Endothelial cell of umbilical vein (primary cell): ENCODE results near the gene PPP5C. TPM values are rescaled to one million over a fixed set of nuclear protein-coding genes. Genes with fewer than 3 reads are reported as not detected.

Source experiments
- BruUV-seq: library from RNA; stranded (reverse); fragments of 400-500 nt; replicated peaks from 2 replicates; lab custom pipeline; 2021; lab: Mats Ljungman, UMichigan
- CTCF ChIA-PET: fragments of 300-600, 350-600 bp; sonication (Branson Sonifier 250); formaldehyde crosslinking; loops from one replicate; lab custom pipeline; 2021; ENCODE audit warnings: antibody characterized with exemption, inconsistent platforms; lab: Charles Lee
- POLR2A ChIA-PET: fragments of 300-600, 350-600 bp; sonication (Branson Sonifier 250); formaldehyde crosslinking; loops from one replicate; lab custom pipeline; 2021; ENCODE audit warnings: antibody characterized with exemption, inconsistent platforms; lab: Charles Lee
- DNase-seq: peaks from one replicate; pipeline ENCODE4 v3.0.0-alpha.2; 2011; ENCODE audit warnings: low read depth, low spot score
- FAIRE-seq: peaks from 2 replicates; lab custom pipeline; 2011; peaks lifted over from hg19 to GRCh38; lab: Jason Lieb, UNC
- H2AFZ ChIP-seq: 2 replicates; pipeline ENCODE4 v1.6.0; 2012; ENCODE audit warnings: low read depth, low read length, control low read depth, inconsistent platforms
- H3K27ac ChIP-seq: 2 replicates; pipeline ENCODE4 v1.5.1; 2011; ENCODE audit warnings: low read depth, mild to moderate bottlenecking, control low read depth, low read length, moderate library complexity; ENCODE audit not compliant: insufficient read depth
- H3K27me3 ChIP-seq, 2 experiments: 2 replicates each; pipeline versions ENCODE4 v1.6.0 to v1.6.1; 2011; ENCODE audit warnings: low read length in 2 of 2, mixed read lengths in 1 of 2; ENCODE audit not compliant: control insufficient read depth in 2 of 2, insufficient read depth in 2 of 2
- H3K36me3 ChIP-seq, 2 experiments: 2 replicates in 1 of 2; 3 replicates in 1 of 2; pipeline ENCODE4 v1.5.1; 2011; ENCODE audit warnings: low read length in 2 of 2, mild to moderate bottlenecking in 1 of 2, moderate library complexity in 1 of 2; ENCODE audit not compliant: control insufficient read depth in 2 of 2, insufficient read depth in 2 of 2; ENCODE audit errors: extremely low read depth in 1 of 2
- H3K4me1 ChIP-seq: 3 replicates; pipeline ENCODE4 v1.5.1; 2011; ENCODE audit warnings: mild to moderate bottlenecking, low read length; ENCODE audit not compliant: control insufficient read depth, insufficient read depth; ENCODE audit errors: extremely low read depth
- H3K4me2 ChIP-seq: 2 replicates; pipeline ENCODE4 v1.6.1; 2011; ENCODE audit warnings: low read length, control low read depth, mixed read lengths; ENCODE audit not compliant: insufficient read depth
- H3K4me3 ChIP-seq, 3 experiments: fragments of 200-600 bp in 1 of 3; sonication (generic), shearing (Covaris generic) in 1 of 3; replicated peaks in 1 of 3; 2 replicates each; pipeline ENCODE4 v1.5.1; 2011 to 2016; ENCODE audit warnings: control low read depth in 3 of 3, low read length in 3 of 3, mild to moderate bottlenecking in 2 of 3, inconsistent platforms in 1 of 3, low read depth in 1 of 3, moderate library complexity in 1 of 3; ENCODE audit not compliant: insufficient read depth in 1 of 3
- H3K79me2 ChIP-seq: 2 replicates; pipeline ENCODE4 v1.6.0; 2012; ENCODE audit warnings: low read length, inconsistent platforms; ENCODE audit not compliant: control insufficient read depth, insufficient read depth
- H3K9ac ChIP-seq: replicated peaks from 2 replicates; pipeline ENCODE3; 2011; ENCODE audit warnings: low read length, control low read depth; ENCODE audit not compliant: insufficient read depth; ENCODE audit errors: extremely low read depth
- H3K9me1 ChIP-seq: replicated peaks from 3 replicates; pipeline ENCODE4 v1.6.0; 2011; ENCODE audit warnings: mild to moderate bottlenecking, low read length; ENCODE audit not compliant: control insufficient read depth, insufficient read depth; ENCODE audit errors: extremely low read depth
- H3K9me3 ChIP-seq: replicated peaks from 2 replicates; pipeline ENCODE4 v1.5.1; 2012; ENCODE audit warnings: low read length, inconsistent platforms; ENCODE audit not compliant: control insufficient read depth, insufficient read depth
- H4K20me1 ChIP-seq: replicated peaks from 2 replicates; pipeline ENCODE3; 2011; ENCODE audit warnings: mild to moderate bottlenecking, low read length; ENCODE audit not compliant: control insufficient read depth, insufficient read depth; ENCODE audit errors: extremely low read depth
- EZH2 ChIP-seq: IDR thresholded peaks from 2 replicates; pipeline ENCODE4 v1.6.1; 2012; ENCODE audit warnings: borderline replicate concordance, low read depth, mild to moderate bottlenecking, moderate library complexity, low read length, inconsistent platforms; ENCODE audit not compliant: severe bottlenecking
- FOS ChIP-seq: IDR thresholded peaks from 2 replicates; pipeline ENCODE4 v1.6.1; 2011; ENCODE audit warnings: mild to moderate bottlenecking, low read length, moderate library complexity, borderline replicate concordance; ENCODE audit not compliant: insufficient read depth
- GATA2 ChIP-seq: IDR thresholded peaks from 2 replicates; pipeline ENCODE4 v1.7.0; 2011; ENCODE audit warnings: low read depth, mild to moderate bottlenecking, moderate library complexity, mixed read lengths, low read length; ENCODE audit not compliant: insufficient read length, insufficient read depth
- JUN ChIP-seq: IDR thresholded peaks from 2 replicates; pipeline ENCODE4 v1.6.1; 2011; ENCODE audit warnings: borderline replicate concordance, low read depth; ENCODE audit not compliant: insufficient read length, insufficient read depth
- MYC ChIP-seq: IDR thresholded peaks from one replicate; pipeline ENCODE4 v1.6.1; 2011; ENCODE audit warnings: mild to moderate bottlenecking, low read depth, low read length
- POLR2A ChIP-seq: IDR thresholded peaks from 2 replicates; pipeline ENCODE4 v1.6.1; 2012; ENCODE audit warnings: low read depth, mild to moderate bottlenecking, control low read depth, low read length
- POLR2AphosphoS5 ChIP-seq: IDR thresholded peaks from 2 replicates; pipeline ENCODE4 v1.6.1; 2012; ENCODE audit warnings: low read depth, mild to moderate bottlenecking, control low read depth, low read length, moderate library complexity; ENCODE audit not compliant: insufficient read depth
- dilution Hi-C: fragments of 300-500 bp; cut with MboI; formaldehyde crosslinking; loops from one replicate; pipeline ENCODE4 v1.15.0; 2019; ENCODE audit warnings: low sequenced_read_pairs; ENCODE audit not compliant: extremely low pct_ligation_motif_present
- intact Hi-C: fragments of 100-400 bp; cut with micrococcal nuclease; formaldehyde crosslinking; loops from one replicate; pipeline ENCODE4 v1.10.0; 2022
- polyA plus RNA-seq, 4 experiments: library from polyadenylated mRNA; depleted of rRNA in 3 of 4; stranded (reverse) in 3 of 4; unstranded in 1 of 4; fragments of >200 nt; gene quantifications; 2 replicates each; pipeline versions ENCODE4 v1.2.1 to v1.2.3, GENCODE V29; 2011 to 2012; ENCODE audit warnings: missing spikeins in 1 of 4
- total RNA-seq: library from RNA; stranded (reverse); gene quantifications from 2 replicates; pipeline ENCODE4 v1.2.3, GENCODE V29; 2021
- TF ChIP-seq, protein P1 (sequence below): IDR thresholded peaks from 2 replicates; pipeline ENCODE4 v1.6.1; 2011; ENCODE audit not compliant: insufficient read depth, insufficient read length
- TF ChIP-seq, protein P2 (sequence below), 2 donors: IDR thresholded peaks; 1 replicate in 1 of 2; 2 replicates in 1 of 2; pipeline ENCODE4 v1.5.1; 2011; ENCODE audit warnings: low read length in 2 of 2, mild to moderate bottlenecking in 2 of 2, moderate library complexity in 2 of 2, control low read depth in 1 of 2, inconsistent platforms in 1 of 2, low read depth in 1 of 2; ENCODE audit not compliant: insufficient read depth in 1 of 2; ENCODE audit errors: extremely low read depth in 1 of 2

PPP5C gene
- total and polyA plus RNA-seq, 2 donors (not counting 3 experiments of a cell fraction or from before 2014, with no cell fraction given): 114 to 172 TPM

DNA sequence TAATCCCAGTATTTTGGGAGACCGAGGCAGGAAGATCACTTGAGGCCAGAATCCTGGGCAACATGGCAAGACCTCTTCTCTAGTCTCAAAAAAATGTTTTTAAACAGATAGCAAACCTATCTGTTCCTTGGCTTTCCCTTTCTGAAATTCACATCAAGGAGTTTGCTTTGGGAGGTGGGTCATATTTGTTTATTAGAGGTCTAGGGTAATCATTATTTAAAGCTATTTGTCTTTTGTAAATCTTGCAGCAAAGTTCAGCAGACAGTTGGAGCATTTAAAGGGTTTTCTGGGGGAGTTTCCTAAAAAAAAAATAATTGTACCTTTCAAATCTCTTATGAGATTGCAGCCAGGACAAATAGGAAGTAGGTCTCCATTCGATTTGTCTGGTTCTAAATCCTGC, 17.5 kb downstream of the PPP5C start:
- H2AFZ ChIP-seq: no peak overlapping the region
- peaks cover 11 to 15% of the 10 kb centered on the region in 2 experiments for H3K36me3 ChIP-seq
- H3K27ac ChIP-seq: no peak overlapping the region
- DNase-seq (no peak), FAIRE-seq (no peak)
- no peaks in the 10 kb centered on the region for H3K27me3 ChIP-seq
- H3K4me2 ChIP-seq: no peak overlapping the region
- POLR2A ChIA-PET: no interaction called here
- intact Hi-C loops (no loop called here), dilution Hi-C loops (no loop called here)
- CTCF ChIA-PET: interaction anchor here (0.5 to 1.3 kb wide), 4 partner anchors 10 to 83 kb away, joined by 3 to 6 read pairs (median 4); no protein-coding TSS in a partner anchor
- H3K9ac ChIP-seq: no peak overlapping the region
- peaks cover 61% of the 10 kb centered on the region for H3K79me2 ChIP-seq
- H3K4me1 ChIP-seq: no peaks in the 10 kb centered on the region
- TF ChIP-seq POLR2AphosphoS5 (no peak), EZH2 (no peak), JUN (no peak), MYC (no peak), GATA2 (no peak), FOS (no peak), POLR2A (no peak)
- TF ChIP-seq, protein P1, sequence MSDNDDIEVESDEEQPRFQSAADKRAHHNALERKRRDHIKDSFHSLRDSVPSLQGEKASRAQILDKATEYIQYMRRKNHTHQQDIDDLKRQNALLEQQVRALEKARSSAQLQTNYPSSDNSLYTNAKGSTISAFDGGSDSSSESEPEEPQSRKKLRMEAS: no peak
- TF ChIP-seq, protein P2, sequence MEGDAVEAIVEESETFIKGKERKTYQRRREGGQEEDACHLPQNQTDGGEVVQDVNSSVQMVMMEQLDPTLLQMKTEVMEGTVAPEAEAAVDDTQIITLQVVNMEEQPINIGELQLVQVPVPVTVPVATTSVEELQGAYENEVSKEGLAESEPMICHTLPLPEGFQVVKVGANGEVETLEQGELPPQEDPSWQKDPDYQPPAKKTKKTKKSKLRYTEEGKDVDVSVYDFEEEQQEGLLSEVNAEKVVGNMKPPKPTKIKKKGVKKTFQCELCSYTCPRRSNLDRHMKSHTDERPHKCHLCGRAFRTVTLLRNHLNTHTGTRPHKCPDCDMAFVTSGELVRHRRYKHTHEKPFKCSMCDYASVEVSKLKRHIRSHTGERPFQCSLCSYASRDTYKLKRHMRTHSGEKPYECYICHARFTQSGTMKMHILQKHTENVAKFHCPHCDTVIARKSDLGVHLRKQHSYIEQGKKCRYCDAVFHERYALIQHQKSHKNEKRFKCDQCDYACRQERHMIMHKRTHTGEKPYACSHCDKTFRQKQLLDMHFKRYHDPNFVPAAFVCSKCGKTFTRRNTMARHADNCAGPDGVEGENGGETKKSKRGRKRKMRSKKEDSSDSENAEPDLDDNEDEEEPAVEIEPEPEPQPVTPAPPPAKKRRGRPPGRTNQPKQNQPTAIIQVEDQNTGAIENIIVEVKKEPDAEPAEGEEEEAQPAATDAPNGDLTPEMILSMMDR (IDR thresholded peaks at IDR 0.05; ENCODE audit: extremely low read depth in 1 of 2, insufficient read depth in 1 of 2, low read depth in 1 of 2, low read length in 2 of 2): no peak
- no peaks in the 10 kb centered on the region for H3K9me1 ChIP-seq
- no peaks in the 10 kb centered on the region for H3K9me3 ChIP-seq
- BruUV-seq: no TSS peak
- H3K4me3 ChIP-seq: no peak overlapping the region
- H4K20me1 ChIP-seq: no peaks in the 10 kb centered on the region
